Effector memory CD4-positive, alpha-beta T cell (primary cell): ENCODE data around the gene XYLT2.

Experiments
- DNase-seq, 3 donors: peaks; one replicate each; pipeline ENCODE4 v3.0.0-alpha.2; 2020
- H3K27ac ChIP-seq: 2 replicates; pipeline ENCODE4 v1.7.0; 2013; ENCODE audit warnings: mild to moderate bottlenecking, low read length, moderate library complexity; ENCODE audit not compliant: insufficient read depth, poor library complexity, severe bottlenecking
- H3K27me3 ChIP-seq: replicated peaks from 2 replicates; pipeline ENCODE4 v1.7.0; 2013; ENCODE audit warnings: mild to moderate bottlenecking, low read length; ENCODE audit not compliant: insufficient read depth, control insufficient read depth, poor library complexity, severe bottlenecking
- H3K36me3 ChIP-seq: 2 replicates; pipeline ENCODE4 v1.7.0; 2013; ENCODE audit warnings: mild to moderate bottlenecking, low read length, moderate library complexity; ENCODE audit not compliant: control insufficient read depth, insufficient read depth
- H3K4me1 ChIP-seq: 2 replicates; pipeline ENCODE4 v1.7.0; 2013; ENCODE audit warnings: low read length, mild to moderate bottlenecking; ENCODE audit not compliant: control insufficient read depth, insufficient read depth, poor library complexity, severe bottlenecking
- H3K4me3 ChIP-seq: 2 replicates; pipeline ENCODE4 v1.7.0; 2013; ENCODE audit warnings: low read length, low read depth, mild to moderate bottlenecking; ENCODE audit not compliant: insufficient read depth, poor library complexity, severe bottlenecking
- H3K9me3 ChIP-seq: 2 replicates; pipeline ENCODE4 v1.7.0; 2013; ENCODE audit warnings: mild to moderate bottlenecking, low read length, moderate library complexity; ENCODE audit not compliant: control insufficient read depth

The XYLT2 gene

DNA sequence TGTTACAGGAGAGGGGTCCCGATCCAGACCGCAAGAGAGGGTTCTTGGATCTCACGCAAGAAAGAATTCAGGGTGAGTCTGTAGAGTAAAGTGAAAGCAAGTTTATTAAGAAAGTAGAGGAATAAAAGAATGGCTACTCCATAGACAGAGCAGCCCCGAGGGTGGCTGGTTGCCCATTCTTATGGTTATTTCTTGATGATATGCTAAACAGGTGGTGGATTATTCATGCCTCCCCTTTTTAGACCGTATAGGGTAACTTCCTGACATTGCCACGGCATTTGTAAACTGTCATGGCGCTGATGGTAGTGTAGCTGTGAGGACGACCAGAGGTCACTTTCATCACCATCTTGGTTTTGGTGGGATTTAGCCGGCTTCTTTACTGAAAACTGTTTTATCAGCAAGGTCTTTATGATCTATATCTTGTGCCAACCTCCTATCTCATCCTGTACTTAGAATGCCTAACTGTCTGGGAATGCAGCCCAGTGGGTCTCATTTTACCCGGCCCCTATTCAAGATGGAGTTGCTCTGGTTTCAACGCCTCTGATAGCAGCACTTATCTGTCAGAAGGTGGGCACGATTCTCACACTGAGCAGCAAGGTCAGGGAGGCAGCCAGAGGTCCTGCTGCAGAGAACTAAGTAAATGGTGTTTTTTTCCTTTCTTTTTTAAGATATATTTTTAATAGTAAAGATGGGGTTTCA lies 26.5 kb upstream of the XYLT2 start:
- no peaks in the 10 kb centered on the region for H3K36me3 ChIP-seq
- H3K9me3 ChIP-seq = no peaks in the 10 kb centered on the region
- H3K4me1 ChIP-seq = no peaks in the 10 kb centered on the region
- no peak for DNase-seq
- H3K27me3 ChIP-seq = no peaks in the 10 kb centered on the region
- H3K27ac ChIP-seq = no peak overlapping the region
- no peak overlapping the region for H3K4me3 ChIP-seq

DNA sequence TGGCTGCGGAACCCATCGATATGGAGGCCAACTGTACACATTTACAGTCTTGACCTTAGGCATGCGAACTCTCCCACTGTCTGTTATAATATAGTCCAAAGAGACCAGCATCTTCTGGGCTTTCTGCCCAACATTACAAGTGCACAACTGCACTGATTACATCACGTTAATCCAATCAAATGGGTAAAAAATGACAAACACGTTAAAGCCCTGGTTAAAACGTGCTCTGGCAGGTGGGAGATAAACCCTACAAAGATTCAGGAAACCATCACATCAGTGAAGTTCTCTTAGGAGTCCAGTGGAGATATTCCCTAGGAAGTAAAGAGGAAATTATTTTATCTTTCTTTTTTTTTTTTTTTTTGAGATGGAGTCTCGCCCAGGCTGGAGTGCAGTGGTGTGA lies 23.7 kb upstream of the XYLT2 start:
- H3K27ac ChIP-seq = no peak overlapping the region
- H3K36me3 ChIP-seq = no peaks in the 10 kb centered on the region
- no peak overlapping the region for H3K4me3 ChIP-seq
- no peak for DNase-seq
- no peaks in the 10 kb centered on the region for H3K9me3 ChIP-seq
- H3K27me3 ChIP-seq = no peaks in the 10 kb centered on the region
- H3K4me1 ChIP-seq = no peaks in the 10 kb centered on the region

DNA sequence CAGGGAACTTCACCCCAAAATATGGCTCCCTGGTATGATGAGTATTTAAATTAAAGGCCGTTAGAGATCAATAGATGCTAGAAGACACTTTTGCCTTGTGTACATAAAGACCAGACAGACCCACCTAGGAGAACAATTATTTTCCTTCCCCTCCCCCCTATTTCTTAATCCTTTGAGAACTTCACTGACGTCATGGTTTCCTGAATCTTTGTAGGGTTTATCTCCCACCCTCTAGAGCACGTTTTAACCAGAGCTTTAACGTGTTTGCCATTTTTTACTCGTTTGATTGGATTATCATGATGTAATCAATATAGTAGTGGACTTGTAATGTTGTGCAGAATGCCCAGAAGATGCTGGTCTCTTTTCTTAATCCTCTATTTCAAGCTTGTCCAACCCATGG lies 22.9 kb upstream of the XYLT2 start:
- no peaks in the 10 kb centered on the region for H3K9me3 ChIP-seq
- no peak overlapping the region for H3K4me3 ChIP-seq
- DNase-seq = no peak
- H3K36me3 ChIP-seq = no peaks in the 10 kb centered on the region
- no peaks in the 10 kb centered on the region for H3K27me3 ChIP-seq
- no peak overlapping the region for H3K27ac ChIP-seq
- no peaks in the 10 kb centered on the region for H3K4me1 ChIP-seq

DNA sequence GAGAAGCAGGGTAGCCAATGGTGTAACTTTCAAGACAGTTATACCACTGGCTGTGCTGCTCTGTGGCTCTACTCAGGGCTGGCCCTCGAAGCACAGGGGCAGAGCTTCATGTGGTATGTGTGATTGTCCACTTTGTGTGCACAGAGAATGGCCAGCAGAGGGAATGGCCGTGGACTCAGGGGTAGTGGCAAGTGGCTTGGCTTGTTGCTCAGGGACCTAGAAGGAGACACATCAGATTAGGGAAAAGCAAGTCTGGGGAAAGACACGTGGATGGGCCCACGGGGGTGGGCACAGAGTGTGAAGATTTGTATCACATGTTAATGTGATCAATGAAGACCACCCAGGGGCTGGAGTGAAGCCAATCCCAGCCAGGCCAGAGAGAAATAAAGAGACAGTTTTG lies 20.0 kb upstream of the XYLT2 start:
- no peaks in the 10 kb centered on the region for H3K9me3 ChIP-seq
- no peak overlapping the region for H3K4me3 ChIP-seq
- H3K4me1 ChIP-seq = no peaks in the 10 kb centered on the region
- no peak for DNase-seq
- H3K27me3 ChIP-seq = no peaks in the 10 kb centered on the region
- H3K36me3 ChIP-seq = no peaks in the 10 kb centered on the region
- no peak overlapping the region for H3K27ac ChIP-seq

GRCh38 chr17:50326831-50327364 lies 19.0 kb upstream of the XYLT2 start:
- H3K27me3 ChIP-seq = no peaks in the 10 kb centered on the region
- H3K9me3 ChIP-seq = no peaks in the 10 kb centered on the region
- H3K4me3 ChIP-seq = no peak overlapping the region
- no peak for DNase-seq
- H3K36me3 ChIP-seq = no peaks in the 10 kb centered on the region
- H3K27ac ChIP-seq = no peak overlapping the region
- no peaks in the 10 kb centered on the region for H3K4me1 ChIP-seq

- H3K9me3 ChIP-seq = no peaks in the 10 kb centered on the region
- no peak for DNase-seq
- no peaks in the 10 kb centered on the region for H3K27me3 ChIP-seq
- H3K27ac ChIP-seq = no peak overlapping the region
- H3K36me3 ChIP-seq = no peaks in the 10 kb centered on the region
- no peaks in the 10 kb centered on the region for H3K4me1 ChIP-seq
- H3K4me3 ChIP-seq = no peak overlapping the region
Measured at GRCh38 chr17:50328363-50329325, 17.3 kb upstream of the XYLT2 start.

DNA sequence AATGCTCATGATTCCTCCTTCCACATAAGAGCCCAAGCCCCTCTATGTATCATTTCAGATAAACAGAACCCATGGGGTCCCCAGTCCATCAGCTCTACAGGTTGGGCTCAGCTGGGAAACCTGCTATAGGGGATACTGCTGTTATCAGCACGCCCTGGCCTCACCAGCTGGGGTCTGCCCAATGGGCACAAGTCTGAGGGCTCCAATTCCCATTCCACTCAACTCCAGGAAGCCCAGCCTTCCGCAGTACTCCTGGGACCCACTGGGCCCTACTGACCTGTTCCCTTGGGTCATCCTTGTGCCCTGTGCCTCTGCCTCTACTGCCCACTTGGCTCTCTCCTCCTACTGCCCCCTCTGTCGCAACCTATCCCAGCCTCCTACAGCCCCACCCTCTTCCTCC lies 16.2 kb upstream of the XYLT2 start:
- H3K4me3 ChIP-seq = no peak overlapping the region
- no peak for DNase-seq
- no peak overlapping the region for H3K27ac ChIP-seq
- H3K27me3 ChIP-seq = no peaks in the 10 kb centered on the region
- H3K36me3 ChIP-seq = no peaks in the 10 kb centered on the region
- H3K9me3 ChIP-seq = no peaks in the 10 kb centered on the region
- no peaks in the 10 kb centered on the region for H3K4me1 ChIP-seq

GRCh38 chr17:50330151-50330775 lies 15.7 kb upstream of the XYLT2 start:
- no peaks in the 10 kb centered on the region for H3K36me3 ChIP-seq
- DNase-seq = no peak
- no peaks in the 10 kb centered on the region for H3K27me3 ChIP-seq
- H3K4me3 ChIP-seq = no peak overlapping the region
- H3K27ac ChIP-seq = no peak overlapping the region
- H3K9me3 ChIP-seq = no peaks in the 10 kb centered on the region
- no peaks in the 10 kb centered on the region for H3K4me1 ChIP-seq

GRCh38 chr17:50331085-50331791 lies 14.7 kb upstream of the XYLT2 start:
- H3K27ac ChIP-seq = no peak overlapping the region
- DNase-seq = no peak
- H3K4me1 ChIP-seq = no peaks in the 10 kb centered on the region
- no peak overlapping the region for H3K4me3 ChIP-seq
- no peaks in the 10 kb centered on the region for H3K36me3 ChIP-seq
- no peaks in the 10 kb centered on the region for H3K27me3 ChIP-seq
- no peaks in the 10 kb centered on the region for H3K9me3 ChIP-seq
